Mucosa of descending colon (tissue), 3 donors: ENCODE results near the gene TOB2. TPM values are rescaled to one million over a fixed set of nuclear protein-coding genes. Genes with fewer than 3 reads are reported as not detected.
"Not testable (repeated sequence)": the region's sequence is repeated elsewhere in the genome, so short reads cannot be mapped to it uniquely, and the experiment has no call there.

ENCODE experiments used
- ATAC-seq: fragments of 200-7000 bp; cut with Tn5 transposase; one replicate; pipeline ENCODE4 v1.9.1; 2020; ENCODE audit warnings: mild to moderate bottlenecking, moderate library complexity
- DNase-seq, 3 donors: peaks; one replicate each; pipeline ENCODE4 v3.0.0-alpha.2; 2020
- H3K36me3 ChIP-seq: fragments of 200-600 bp; one replicate; pipeline ENCODE4 v1.8.0; 2021; ENCODE audit warnings: low read depth, mild to moderate bottlenecking
- H3K4me1 ChIP-seq: fragments of 200-600 bp; one replicate; pipeline ENCODE4 v1.8.0; 2021; ENCODE audit warnings: low read depth, mild to moderate bottlenecking
- H3K4me3 ChIP-seq: fragments of 200-600 bp; one replicate; pipeline ENCODE4 v1.8.0; 2021; ENCODE audit warnings: mild to moderate bottlenecking
- H3K9me3 ChIP-seq: fragments of 200-600 bp; one replicate; pipeline ENCODE4 v1.8.0; 2021; ENCODE audit warnings: mild to moderate bottlenecking
- intact Hi-C, 2 donors: fragments of 100-400 bp; cut with DNase I in 1 of 2; cut with micrococcal nuclease in 1 of 2; formaldehyde crosslinking; loops; one replicate each; pipeline versions ENCODE4 v1.11.0 to v1.11.1; 2022; cut with DNase I, micrococcal nuclease
- total RNA-seq, 3 donors: library from RNA; stranded (reverse); fragmentation: NEBNext Ultra II Directional in 2 of 3; extraction: Animal tissue kit (Norgen Biotek cat#: 25700) in 2 of 3; gene quantifications; one replicate each; pipeline versions ENCODE4 v1.2.1 to v1.2.4, GENCODE V29; 2021 to 2023
- TF ChIP-seq, protein P1 (sequence below): fragments of 200-600 bp; IDR thresholded peaks from one replicate; pipeline ENCODE4 v1.8.0; 2022; ENCODE audit warnings: antibody characterized with exemption, mild to moderate bottlenecking
- donor health status: DM: no; HTN: no; CAD: no; lungs with moderate emphysema.
- donor health status: DM: no; HTN: no; CAD: no.
- donor health status: DM: no; HTN: yes; CAD: no.

Gene TOB2
- total RNA-seq, 3 donors from 2014 or later = 47.3 to 71.8 (median 53.9) TPM

DNA sequence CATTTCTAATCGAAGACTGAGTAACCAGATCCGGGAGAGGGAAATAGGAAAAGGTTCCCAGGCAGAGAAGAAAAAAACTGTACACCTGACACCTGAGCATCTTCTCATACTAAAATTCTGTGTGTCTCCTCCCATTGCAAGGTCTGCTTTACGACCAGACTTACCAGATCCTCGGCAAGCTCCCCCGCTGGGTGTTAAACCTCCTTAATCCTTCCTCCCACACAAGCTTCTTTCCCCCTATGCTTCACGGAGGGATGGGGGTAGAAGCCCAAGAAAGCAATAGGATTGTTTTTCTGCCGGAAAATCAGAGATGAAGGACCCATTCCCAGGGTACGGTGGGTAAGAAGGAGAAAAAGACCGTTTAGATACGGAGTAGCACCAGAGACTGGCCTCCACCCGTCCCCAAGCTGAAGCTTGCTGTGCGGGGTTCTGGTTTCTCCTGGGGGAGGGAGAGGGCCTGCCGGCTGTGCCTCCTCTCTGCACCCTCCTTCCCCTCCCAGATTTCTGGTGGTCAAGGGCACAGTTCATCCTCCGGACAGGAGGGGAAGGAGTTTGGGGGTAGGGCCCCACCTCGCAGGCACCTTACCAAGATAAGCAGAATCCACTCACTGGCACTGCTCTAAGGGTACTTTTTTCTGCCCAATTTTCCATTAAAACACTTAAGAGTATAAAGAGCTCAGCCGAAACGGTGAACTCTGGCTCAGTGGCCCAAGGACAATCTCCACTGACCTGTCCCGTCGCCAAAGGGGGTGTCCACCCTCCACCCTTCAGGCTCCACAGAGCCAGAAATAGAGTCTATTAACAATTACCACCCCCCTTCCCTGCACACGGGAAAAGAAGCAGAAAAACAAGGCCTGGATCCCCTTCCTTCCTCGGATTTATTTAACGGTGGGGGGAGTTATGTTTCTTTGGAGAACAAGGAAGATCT, 1.2 kb downstream of the TOB2 start:
- DNase-seq (peak; percentile 45 to 61 (median 51)), ATAC-seq (no peak)
- H3K36me3 ChIP-seq = no peaks in the 10 kb centered on the region
- peaks cover 19% of the 10 kb centered on the region for H3K4me1 ChIP-seq
- intact Hi-C loops = no loop called here
- TF ChIP-seq, protein P1, sequence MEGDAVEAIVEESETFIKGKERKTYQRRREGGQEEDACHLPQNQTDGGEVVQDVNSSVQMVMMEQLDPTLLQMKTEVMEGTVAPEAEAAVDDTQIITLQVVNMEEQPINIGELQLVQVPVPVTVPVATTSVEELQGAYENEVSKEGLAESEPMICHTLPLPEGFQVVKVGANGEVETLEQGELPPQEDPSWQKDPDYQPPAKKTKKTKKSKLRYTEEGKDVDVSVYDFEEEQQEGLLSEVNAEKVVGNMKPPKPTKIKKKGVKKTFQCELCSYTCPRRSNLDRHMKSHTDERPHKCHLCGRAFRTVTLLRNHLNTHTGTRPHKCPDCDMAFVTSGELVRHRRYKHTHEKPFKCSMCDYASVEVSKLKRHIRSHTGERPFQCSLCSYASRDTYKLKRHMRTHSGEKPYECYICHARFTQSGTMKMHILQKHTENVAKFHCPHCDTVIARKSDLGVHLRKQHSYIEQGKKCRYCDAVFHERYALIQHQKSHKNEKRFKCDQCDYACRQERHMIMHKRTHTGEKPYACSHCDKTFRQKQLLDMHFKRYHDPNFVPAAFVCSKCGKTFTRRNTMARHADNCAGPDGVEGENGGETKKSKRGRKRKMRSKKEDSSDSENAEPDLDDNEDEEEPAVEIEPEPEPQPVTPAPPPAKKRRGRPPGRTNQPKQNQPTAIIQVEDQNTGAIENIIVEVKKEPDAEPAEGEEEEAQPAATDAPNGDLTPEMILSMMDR = no peak
- peak overlapping the region; percentile 98 for H3K4me3 ChIP-seq
- no peaks in the 10 kb centered on the region for H3K9me3 ChIP-seq

DNA sequence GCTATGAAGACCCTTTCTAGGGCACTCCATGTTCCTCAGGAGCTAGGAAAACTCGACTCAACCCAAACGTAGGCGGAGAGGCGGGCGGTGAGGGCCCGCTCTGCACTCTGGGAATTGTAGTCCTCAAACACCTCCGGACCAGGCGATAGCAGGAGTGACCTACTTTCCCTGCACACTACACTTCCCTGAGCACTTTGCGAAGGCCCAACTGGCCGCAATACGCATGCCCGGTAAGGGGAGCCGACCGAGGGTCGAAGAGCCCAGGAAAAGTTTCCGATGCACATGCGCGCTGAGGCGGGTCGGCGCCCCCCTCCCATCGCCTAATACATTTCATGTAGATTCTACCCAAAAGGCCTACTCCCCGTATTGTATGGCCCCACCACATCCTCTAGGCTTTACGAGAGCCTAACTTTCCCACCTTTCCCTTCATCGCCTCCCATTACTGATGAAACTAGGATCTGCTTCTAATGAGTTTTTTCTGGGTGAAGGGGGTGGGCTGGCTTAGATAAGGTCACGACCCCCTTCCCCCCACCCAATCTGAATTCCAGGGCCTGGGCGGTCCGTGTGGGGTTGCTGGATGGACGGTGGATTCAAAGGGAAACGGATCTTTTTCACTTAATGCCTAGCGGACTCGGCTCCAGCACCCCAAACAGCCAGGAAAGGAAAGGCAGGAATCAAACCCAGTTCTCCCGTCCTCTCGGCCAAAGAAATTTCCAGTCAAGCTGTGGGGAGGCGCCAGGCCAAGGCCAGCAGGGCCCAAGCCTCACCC, 2.1 kb downstream of the TOB2 start:
- ATAC-seq (peak; percentile 59), DNase-seq (peak; percentile 90 to 93 (median 92))
- intact Hi-C loops = no loop called here
- Histone ChIP-seq H3K9me3 (no peaks in the 10 kb centered on the region), H3K36me3 (no peaks in the 10 kb centered on the region), H3K4me3 (peak overlapping the region; percentile 98), H3K4me1 (peaks cover 19% of the 10 kb centered on the region)
- TF ChIP-seq, protein P1 = no peak

DNA sequence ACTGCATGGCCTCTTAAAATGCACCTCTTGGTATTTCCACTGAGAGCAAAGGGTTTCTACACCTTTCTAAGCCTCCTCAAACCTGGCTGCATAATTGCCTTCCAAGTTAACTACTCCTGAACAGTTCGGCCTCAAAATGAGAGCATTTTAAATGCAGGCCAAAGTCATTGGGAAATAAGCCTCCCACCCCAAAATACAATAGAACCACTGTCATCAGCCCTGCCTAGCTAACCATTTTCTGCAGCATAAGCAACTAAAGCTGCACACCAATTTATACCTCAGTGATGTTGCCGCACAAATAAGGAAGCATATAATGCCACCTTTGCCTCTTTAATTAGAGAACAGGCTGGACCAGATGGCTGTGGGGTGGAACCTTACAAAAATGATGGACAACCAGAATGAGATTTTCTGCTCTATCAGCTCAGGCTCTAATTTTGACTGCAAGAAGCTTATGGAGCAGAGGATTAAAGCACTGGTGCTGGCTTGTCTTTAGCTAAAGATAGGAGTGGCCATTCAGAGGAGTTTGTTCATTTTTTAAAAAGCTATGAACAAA, 4.3 kb downstream of the TOB2 start:
- Histone ChIP-seq H3K9me3 (no peaks in the 10 kb centered on the region), H3K36me3 (no peaks in the 10 kb centered on the region), H3K4me3 (no peak overlapping the region), H3K4me1 (peaks cover 19% of the 10 kb centered on the region)
- intact Hi-C loops = no loop called here
- DNase-seq (no peak), ATAC-seq (no peak)
- TF ChIP-seq, protein P1 = no peak

DNA sequence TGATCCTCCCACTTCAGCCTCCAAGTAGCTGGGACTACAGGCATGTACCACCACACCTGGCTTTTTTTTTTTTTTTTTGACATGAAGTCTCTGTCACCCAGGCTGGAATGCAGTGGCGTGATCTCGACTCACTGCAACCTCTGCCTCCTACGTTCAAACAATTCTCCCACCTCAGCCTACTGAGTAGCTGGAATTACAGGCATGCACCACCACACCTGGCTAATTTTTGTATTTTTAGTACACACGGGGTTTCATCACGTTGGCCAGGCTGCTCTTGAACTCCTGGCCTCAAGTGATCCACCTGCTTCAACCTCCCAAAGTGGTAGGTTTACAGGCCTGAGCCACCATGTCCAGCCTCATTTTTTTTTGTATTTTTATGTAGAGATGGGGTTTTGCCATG, 6.1 kb downstream of the TOB2 start:
- H3K4me1 ChIP-seq = peaks cover 19% of the 10 kb centered on the region
- H3K4me3 ChIP-seq, ATAC-seq, H3K9me3 ChIP-seq, H3K36me3 ChIP-seq, DNase-seq, intact Hi-C loops: not testable (repeated sequence)

DNA sequence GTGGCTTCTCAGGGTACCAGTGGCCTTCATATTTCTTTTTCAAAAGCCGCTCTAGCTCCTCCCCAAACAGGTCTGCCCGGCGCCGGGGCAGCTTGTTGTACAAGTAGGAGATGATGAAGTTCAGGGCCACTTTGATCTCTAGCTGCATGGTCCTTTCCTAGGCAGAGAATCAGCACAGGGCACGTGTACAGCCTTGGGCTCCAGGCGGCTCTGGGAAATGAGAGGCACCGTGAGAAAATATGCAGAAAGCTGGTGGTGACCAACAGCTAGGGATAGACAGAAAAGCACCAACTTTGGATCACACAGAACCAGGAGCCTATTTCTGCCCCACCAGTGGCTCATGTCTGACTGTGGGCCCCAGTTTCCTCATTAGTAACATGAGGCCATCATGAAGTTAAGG, 9.4 kb downstream of the TOB2 start:
- intact Hi-C loops = no loop called here
- no peaks in the 10 kb centered on the region for H3K9me3 ChIP-seq
- DNase-seq (no peak), ATAC-seq (no peak)
- peaks cover 5% of the 10 kb centered on the region for H3K36me3 ChIP-seq
- TF ChIP-seq, protein P1 = no peak
- H3K4me1 ChIP-seq = peaks cover 2% of the 10 kb centered on the region
- no peak overlapping the region for H3K4me3 ChIP-seq
